GM21515 (cell line): ENCODE results near the gene BEST1.
"Not testable (repeated sequence)": the region's sequence is repeated elsewhere in the genome, so short reads cannot be mapped to it uniquely, and the experiment has no call there.

Experiments
- ATAC-seq: cut with Tn5 transposase; IDR thresholded peaks from one replicate; pipeline ENCODE4 v1.9.1; 2021; ENCODE audit not compliant: unreplicated experiment

Gene BEST1

GRCh38 chr11:61976420-61976800 lies 26.3 kb downstream of the BEST1 start:
- ATAC-seq = no peak

GRCh38 chr11:61976813-61977475 lies 26.8 kb downstream of the BEST1 start:
- ATAC-seq = no peak

GRCh38 chr11:61978703-61979661 lies 28.8 kb downstream of the BEST1 start:
- ATAC-seq = no peak

- ATAC-seq = no peak
Observed at GRCh38 chr11:61980783-61981541, 30.8 kb downstream of the BEST1 start.

GRCh38 chr11:61983419-61983818 lies 33.3 kb downstream of the BEST1 start:
- no peak for ATAC-seq

- ATAC-seq = no peak
Observed at GRCh38 chr11:61985869-61986268, 35.7 kb downstream of the BEST1 start.

- ATAC-seq = no peak
Observed at GRCh38 chr11:61994981-61995380, 44.8 kb downstream of the BEST1 start.

- ATAC-seq = no peak
Observed at GRCh38 chr11:61996933-61997332, 46.8 kb downstream of the BEST1 start.

GRCh38 chr11:61999141-61999975 lies 49.2 kb downstream of the BEST1 start:
- ATAC-seq = no peak

GRCh38 chr11:62000539-62001446 lies 50.6 kb downstream of the BEST1 start:
- ATAC-seq = no peak

GRCh38 chr11:62001450-62002191 lies 51.5 kb downstream of the BEST1 start:
- no peak for ATAC-seq

- ATAC-seq = not testable (repeated sequence)
Observed at GRCh38 chr11:62002283-62002682, 52.1 kb downstream of the BEST1 start.

- peak; percentile 59 for ATAC-seq
Observed at GRCh38 chr11:62004473-62004872, 54.3 kb downstream of the BEST1 start.

DNA sequence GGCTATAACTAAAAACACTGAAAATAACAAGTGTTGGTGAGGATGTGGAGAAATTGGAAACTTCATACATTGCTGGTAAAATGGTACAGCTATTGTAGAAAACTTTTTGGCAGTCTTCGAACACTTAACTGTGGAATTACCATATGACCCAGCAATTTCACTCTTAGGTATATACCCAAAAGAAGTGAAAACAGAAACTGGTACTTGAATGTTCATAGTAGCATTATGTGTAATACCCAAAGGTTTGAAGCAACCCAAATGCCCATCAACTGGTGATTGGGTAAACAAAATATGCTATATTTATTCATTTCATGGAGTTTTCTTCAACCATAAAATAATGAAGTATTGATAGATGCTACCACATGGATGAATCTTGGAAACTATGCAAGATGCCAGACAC lies 58.0 kb downstream of the BEST1 start:
- no peak for ATAC-seq

DNA sequence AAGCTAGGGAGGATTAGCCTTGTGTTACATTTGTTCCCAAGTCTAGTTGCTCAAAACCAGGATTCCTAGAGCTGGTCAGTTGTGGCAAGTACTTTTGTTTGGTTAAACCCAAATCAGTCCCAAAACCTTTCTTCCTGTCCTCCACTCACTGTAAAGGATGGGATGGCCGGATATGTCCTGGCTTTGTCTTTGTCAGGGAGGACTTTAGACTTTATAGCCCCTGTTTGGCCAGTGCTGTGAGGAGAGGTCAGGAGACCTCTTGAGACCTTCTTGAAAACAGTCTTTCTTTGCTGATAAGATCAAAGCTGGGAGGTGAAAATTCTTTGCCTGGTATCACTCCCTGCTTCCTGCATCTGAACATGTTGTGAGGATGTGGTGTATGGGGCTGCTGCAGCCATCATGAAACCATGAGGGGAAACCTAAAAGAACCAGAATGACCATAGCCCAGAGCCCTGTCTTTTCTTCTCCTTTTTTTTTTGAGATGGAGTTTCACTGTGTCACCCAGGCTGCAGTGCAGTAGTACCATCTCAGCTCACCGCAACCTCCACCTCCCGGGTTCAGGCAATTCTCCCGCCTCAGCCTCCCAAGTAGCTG lies 60.9 kb downstream of the BEST1 start:
- no peak for ATAC-seq

GRCh38 chr11:62011881-62012280 lies 61.7 kb downstream of the BEST1 start:
- no peak for ATAC-seq

DNA sequence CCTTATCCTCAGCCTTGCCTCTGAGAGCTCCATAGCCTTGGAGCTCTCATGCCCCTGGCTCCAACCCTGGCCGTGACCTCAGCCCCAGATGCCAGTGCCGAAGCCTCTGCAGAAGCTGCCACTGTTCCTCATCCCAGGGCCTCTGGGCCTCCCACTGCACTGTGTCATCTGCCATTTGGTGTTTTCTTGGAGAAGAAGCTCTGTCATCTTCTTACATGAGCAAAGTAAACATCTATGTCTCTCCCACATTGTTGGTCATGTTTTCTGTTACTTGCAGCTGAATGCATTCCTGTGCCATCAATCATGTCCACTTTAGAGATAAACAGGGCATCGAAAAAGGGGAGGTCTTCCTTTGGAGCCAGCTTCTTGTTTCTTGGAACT lies 62.3 kb downstream of the BEST1 start:
- ATAC-seq = no peak

DNA sequence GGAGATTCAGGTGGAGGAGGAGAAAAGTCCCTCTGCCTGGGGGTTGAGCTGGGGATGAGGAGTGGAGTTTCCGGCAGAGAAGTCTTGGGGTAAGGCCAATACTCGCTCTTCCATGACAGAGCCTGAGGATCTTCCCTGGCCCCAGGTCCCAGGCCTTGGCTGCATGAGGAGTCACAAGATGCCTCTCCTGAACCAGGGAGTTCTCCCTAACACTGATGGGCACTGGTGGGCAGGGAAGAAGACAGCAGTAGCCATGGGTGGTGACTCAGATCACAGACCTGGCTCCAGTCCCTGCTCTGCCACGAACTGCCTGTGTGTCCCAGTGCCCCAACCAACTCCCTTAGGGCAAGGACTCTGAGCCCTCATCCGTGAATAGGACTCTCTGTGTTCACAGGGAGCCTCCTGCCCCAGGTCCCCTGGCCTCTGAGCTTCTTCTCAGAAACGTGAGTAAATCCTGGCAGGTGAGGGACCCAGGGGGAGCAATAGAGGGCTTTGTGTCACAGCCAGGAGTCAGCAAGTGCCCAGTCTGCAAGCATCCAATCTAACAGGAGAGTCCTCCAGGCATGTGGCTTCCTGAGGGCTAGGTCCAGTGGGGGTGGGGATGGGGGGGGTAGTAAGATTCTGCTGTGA lies 62.8 kb downstream of the BEST1 start:
- ATAC-seq = no peak
